Measurements from ENCODE around the gene MRPL32. TPM values are rescaled to one million over a fixed set of nuclear protein-coding genes. Genes with fewer than 3 reads are reported as not detected.
A peak's percentile ranks its signal among the peaks of the same experiment; 100 is the strongest.

MRPL32 gene
- total RNA-seq, 1 donor from 2014 or later = 53.5 TPM

DNA sequence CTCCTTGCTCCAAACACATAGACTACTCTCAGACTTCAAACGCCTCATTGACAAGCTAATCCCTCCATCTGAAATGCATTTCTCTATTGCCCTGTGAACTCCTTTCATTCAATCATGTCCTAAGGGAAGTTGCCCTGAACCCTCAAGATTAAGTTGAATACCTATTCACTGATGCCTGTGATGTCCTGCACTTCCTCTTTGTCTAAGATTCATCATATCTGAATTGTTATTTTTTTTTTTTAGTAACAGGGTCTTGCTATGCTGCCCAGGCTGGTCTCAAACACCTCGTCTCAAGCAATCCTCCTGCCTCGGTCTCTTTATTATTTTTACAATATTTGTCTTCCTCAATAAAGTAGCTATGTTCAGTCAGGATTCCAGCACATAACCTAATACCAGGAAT lies 3.4 kb upstream of the MRPL32 start:
- DNase-seq (ENCODE audit: low spot score in 2 of 2, unreplicated experiment in 2 of 2) = no peak
- H3K4me1 Mint-ChIP-seq = peaks cover 33% of the 10 kb centered on the region
- peaks cover 3% of the 10 kb centered on the region for H3K36me3 Mint-ChIP-seq
- TF ChIP-seq, protein P1, sequence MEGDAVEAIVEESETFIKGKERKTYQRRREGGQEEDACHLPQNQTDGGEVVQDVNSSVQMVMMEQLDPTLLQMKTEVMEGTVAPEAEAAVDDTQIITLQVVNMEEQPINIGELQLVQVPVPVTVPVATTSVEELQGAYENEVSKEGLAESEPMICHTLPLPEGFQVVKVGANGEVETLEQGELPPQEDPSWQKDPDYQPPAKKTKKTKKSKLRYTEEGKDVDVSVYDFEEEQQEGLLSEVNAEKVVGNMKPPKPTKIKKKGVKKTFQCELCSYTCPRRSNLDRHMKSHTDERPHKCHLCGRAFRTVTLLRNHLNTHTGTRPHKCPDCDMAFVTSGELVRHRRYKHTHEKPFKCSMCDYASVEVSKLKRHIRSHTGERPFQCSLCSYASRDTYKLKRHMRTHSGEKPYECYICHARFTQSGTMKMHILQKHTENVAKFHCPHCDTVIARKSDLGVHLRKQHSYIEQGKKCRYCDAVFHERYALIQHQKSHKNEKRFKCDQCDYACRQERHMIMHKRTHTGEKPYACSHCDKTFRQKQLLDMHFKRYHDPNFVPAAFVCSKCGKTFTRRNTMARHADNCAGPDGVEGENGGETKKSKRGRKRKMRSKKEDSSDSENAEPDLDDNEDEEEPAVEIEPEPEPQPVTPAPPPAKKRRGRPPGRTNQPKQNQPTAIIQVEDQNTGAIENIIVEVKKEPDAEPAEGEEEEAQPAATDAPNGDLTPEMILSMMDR (IDR thresholded peaks at IDR 0.05; ENCODE audit: unreplicated experiment) = no peak
- no peaks in the 10 kb centered on the region for H3K9me3 Mint-ChIP-seq
- no peak overlapping the region for H3K27ac Mint-ChIP-seq
- H3K27me3 Mint-ChIP-seq (ENCODE audit: low read depth) = no peaks in the 10 kb centered on the region
- H3K4me3 Mint-ChIP-seq = no peak overlapping the region

DNA sequence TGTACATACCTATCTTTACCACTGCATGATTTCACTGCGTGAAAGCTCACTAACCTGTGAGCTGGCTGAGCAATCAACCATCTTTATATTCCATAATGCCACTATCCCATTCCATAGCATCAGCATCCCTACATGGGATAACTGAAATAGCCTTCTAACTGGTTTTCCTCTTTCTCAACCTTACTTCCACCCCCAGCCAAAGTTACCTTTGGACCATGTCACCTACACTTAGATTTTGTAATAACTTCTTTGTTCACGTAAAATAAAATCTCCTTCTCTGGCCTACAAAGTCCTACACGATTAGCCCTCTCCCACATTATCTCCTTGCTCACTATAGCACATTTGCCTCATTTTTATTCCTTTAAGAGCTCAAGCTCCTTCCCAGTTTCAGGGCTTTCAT lies 2.7 kb upstream of the MRPL32 start:
- Mint-ChIP-seq H3K36me3 (peaks cover under 1% of the 10 kb centered on the region), H3K9me3 (no peaks in the 10 kb centered on the region), H3K27me3 (ENCODE audit: low read depth) (no peaks in the 10 kb centered on the region), H3K27ac (no peak overlapping the region), H3K4me3 (no peak overlapping the region), H3K4me1 (peaks cover 37% of the 10 kb centered on the region)
- no peak for DNase-seq (ENCODE audit: low spot score in 2 of 2, unreplicated experiment in 2 of 2)
- TF ChIP-seq, protein P1 (IDR thresholded peaks at IDR 0.05; ENCODE audit: unreplicated experiment) = no peak

DNA sequence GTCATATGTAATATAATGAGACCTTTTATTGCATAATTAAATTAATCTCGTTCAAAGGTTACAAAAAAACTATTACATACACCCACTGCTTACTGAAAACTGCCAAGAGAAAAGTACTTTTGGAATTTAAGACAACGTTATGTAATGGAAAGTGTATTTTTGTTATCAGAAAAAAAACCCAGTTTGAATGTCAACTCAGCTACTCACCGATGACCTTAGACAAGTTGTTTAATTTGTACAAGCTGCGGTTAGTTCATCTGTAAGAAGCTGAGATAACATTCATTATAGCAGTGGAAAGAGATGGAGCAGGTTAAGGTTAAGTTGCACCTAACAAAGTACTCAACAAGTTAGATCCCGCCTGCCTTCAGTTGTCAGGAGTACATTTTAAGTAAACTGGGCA lies 1.3 kb upstream of the MRPL32 start:
- Mint-ChIP-seq H3K4me3 (peak overlapping the region; percentile 100), H3K36me3 (peaks cover 2% of the 10 kb centered on the region), H3K9me3 (no peaks in the 10 kb centered on the region), H3K4me1 (peaks cover 39% of the 10 kb centered on the region), H3K27ac (peak overlapping the region; percentile 69), H3K27me3 (ENCODE audit: low read depth) (no peaks in the 10 kb centered on the region)
- TF ChIP-seq, protein P1 (IDR thresholded peaks at IDR 0.05; ENCODE audit: unreplicated experiment) = no peak
- no peak for DNase-seq (ENCODE audit: low spot score in 2 of 2, unreplicated experiment in 2 of 2)

DNA sequence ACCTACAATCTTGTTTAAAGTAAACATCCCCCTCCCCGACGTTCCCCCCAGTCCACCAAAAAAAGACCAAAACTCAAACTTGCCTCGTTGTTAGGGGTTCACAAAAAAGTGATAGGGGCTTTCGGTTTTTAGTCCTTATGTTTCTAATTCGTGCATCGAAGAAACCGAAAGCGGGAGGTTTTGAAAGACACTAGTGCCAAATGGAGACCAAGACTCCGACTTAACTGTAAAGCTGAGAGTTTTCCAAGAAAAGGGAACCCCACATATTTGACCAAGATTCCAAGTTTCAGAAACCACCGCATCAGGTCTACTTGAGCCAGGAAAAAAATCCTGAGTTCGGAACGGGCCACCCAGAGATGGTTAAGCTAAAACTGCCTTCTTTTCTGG lies 736 bp upstream of the MRPL32 start:
- H3K4me1 Mint-ChIP-seq = peaks cover 39% of the 10 kb centered on the region
- peak overlapping the region; percentile 100 for H3K4me3 Mint-ChIP-seq
- H3K9me3 Mint-ChIP-seq = no peaks in the 10 kb centered on the region
- no peaks in the 10 kb centered on the region for H3K27me3 Mint-ChIP-seq (ENCODE audit: low read depth)
- TF ChIP-seq, protein P1 (IDR thresholded peaks at IDR 0.05; ENCODE audit: unreplicated experiment) = no peak
- no peak for DNase-seq (ENCODE audit: low spot score in 2 of 2, unreplicated experiment in 2 of 2)
- peak overlapping the region; percentile 99 for H3K27ac Mint-ChIP-seq
- H3K36me3 Mint-ChIP-seq = peaks cover 2% of the 10 kb centered on the region

DNA sequence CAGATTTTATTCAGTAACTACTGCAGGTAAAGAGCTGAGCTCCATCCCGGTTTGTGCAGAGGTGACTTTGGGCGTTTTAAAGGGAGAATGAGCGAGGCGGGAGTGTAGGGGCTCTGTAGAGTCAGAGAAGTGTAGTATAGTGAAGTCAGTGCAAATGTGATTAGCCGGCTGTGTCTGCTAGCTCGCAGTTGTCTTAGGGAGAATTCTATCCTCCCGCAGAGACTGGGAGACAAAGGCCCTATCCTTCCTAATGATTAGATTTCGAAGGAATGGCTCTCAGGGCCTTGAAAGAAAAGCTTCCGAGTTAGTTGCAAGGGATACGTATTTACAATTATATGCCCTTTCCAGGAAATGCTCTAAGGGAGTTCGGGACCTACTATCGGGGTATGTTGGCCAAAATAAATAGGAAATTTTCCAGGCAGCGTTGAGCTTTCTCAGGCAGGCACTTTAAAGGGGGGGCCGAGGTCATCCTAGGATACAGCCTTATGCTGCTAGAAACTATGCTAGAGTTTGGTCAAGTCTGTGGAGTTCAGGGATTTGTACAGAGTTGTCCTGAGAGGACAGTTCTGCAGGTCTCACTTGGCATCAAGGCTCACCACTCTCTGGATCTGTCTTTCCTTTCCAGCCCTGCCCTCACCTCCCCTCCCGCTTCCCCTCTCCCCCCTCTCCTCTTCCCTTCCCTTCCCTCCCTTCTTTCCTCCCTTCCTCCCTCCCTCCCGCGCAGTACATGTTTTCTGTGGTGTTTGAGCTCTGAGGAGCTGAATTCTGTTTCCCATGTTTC lies 825 bp downstream of the MRPL32 start:
- Mint-ChIP-seq H3K9me3 (no peaks in the 10 kb centered on the region), H3K36me3 (peaks cover 10% of the 10 kb centered on the region), H3K27me3 (ENCODE audit: low read depth) (no peaks in the 10 kb centered on the region), H3K27ac (peak overlapping the region; percentile 99), H3K4me3 (peak overlapping the region; percentile 100), H3K4me1 (peaks cover 39% of the 10 kb centered on the region)
- DNase-seq (ENCODE audit: low spot score in 2 of 2, unreplicated experiment in 2 of 2) = no peak
- TF ChIP-seq, protein P1 (IDR thresholded peaks at IDR 0.05; ENCODE audit: unreplicated experiment) = no peak
